Measurements from ENCODE around the gene MRPS17.

DNA sequence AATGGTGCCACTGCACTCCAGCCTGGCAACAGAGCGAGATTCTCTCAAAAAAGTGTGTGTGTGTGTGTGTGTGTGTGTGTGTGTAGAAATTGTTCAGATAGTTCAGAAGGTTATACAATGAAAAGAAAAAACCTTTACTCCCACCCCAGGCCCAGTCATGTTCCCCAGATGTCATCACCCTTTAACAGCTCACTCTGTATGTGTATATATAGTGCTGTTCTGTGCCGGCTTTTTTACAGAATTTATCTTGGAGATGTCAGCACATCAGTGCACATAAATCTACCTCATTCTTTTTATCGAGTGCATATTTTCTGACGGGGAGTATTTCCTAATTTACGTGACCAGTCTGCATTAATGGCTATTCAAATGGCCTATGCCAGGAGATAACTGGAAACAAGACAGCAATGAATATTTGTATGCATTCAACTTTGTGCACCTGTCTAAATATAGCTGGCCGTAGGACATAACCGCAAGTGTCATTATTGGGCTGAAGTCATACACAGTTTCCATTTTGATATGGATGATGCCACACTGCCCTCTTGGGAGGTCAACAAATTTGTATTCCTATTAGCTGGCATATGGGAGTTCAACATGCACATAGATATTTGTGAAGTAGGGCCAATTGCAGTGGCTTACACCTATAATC lies 24.4 kb downstream of the MRPS17 start:
- TF ChIP-seq, protein P1, sequence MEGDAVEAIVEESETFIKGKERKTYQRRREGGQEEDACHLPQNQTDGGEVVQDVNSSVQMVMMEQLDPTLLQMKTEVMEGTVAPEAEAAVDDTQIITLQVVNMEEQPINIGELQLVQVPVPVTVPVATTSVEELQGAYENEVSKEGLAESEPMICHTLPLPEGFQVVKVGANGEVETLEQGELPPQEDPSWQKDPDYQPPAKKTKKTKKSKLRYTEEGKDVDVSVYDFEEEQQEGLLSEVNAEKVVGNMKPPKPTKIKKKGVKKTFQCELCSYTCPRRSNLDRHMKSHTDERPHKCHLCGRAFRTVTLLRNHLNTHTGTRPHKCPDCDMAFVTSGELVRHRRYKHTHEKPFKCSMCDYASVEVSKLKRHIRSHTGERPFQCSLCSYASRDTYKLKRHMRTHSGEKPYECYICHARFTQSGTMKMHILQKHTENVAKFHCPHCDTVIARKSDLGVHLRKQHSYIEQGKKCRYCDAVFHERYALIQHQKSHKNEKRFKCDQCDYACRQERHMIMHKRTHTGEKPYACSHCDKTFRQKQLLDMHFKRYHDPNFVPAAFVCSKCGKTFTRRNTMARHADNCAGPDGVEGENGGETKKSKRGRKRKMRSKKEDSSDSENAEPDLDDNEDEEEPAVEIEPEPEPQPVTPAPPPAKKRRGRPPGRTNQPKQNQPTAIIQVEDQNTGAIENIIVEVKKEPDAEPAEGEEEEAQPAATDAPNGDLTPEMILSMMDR (IDR thresholded peaks at IDR 0.05; ENCODE audit: low read depth, low read length): no peak
- TF ChIP-seq EZH2phosphoT487 (IDR thresholded peaks at IDR 0.05; ENCODE audit: low read depth): no peak
